Colonic mucosa (tissue), 4 donors: Measurements from ENCODE around the gene USP49. TPM values are rescaled to one million over a fixed set of nuclear protein-coding genes. Genes with fewer than 3 reads are reported as not detected.

Experiments used
- DNase-seq: peaks from one replicate; pipeline ENCODE4 v3.0.0-alpha.2; 2020
- H3K27ac ChIP-seq: fragments of 200-600 bp; one replicate; pipeline ENCODE4 v1.8.0; 2021
- H3K27me3 ChIP-seq: fragments of 200-600 bp; one replicate; pipeline ENCODE4 v1.8.0; 2021
- H3K36me3 ChIP-seq: fragments of 200-600 bp; one replicate; pipeline ENCODE4 v1.8.0; 2021
- H3K4me1 ChIP-seq: fragments of 200-600 bp; one replicate; pipeline ENCODE4 v1.8.0; 2021; ENCODE audit warnings: mild to moderate bottlenecking
- H3K4me3 ChIP-seq: fragments of 200-600 bp; one replicate; pipeline ENCODE4 v1.8.0; 2021
- H3K9ac ChIP-seq, 2 donors: one replicate each; pipeline ENCODE4 v1.7.0; 2013; ENCODE audit warnings: control low read depth in 2 of 2, low read depth in 2 of 2, low read length in 2 of 2
- H3K9me3 ChIP-seq: fragments of 200-600 bp; one replicate; pipeline ENCODE4 v1.8.0; 2021
- CTCF ChIP-seq: fragments of 200-600 bp; IDR thresholded peaks from one replicate; pipeline ENCODE4 v1.8.0; 2022; ENCODE audit warnings: antibody characterized with exemption, mild to moderate bottlenecking
- intact Hi-C: fragments of 100-400 bp; cut with DNase I; formaldehyde crosslinking; loops from one replicate; pipeline ENCODE4 v1.14.1; 2022
- total RNA-seq, 2 donors: library from RNA; stranded (reverse); fragmentation: NEBNext Ultra II Directional in 1 of 2; extraction: Animal tissue kit (Norgen Biotek cat#: 25700) in 1 of 2; gene quantifications; one replicate each; pipeline ENCODE4 v1.2.1, GENCODE V29; 2021
- donor health status: healthy.
- donor health status: DM: no; HTN: no; CAD: no.
- donor health status: DM: no; HTN: no; CAD: no.

USP49 gene
- total RNA-seq, 2 donors from 2014 or later, result 1.7 to 2.9 TPM

- Histone ChIP-seq H3K4me1 (no peaks in the 10 kb centered on the region), H3K4me3 (no peak overlapping the region), H3K9me3 (no peaks in the 10 kb centered on the region), H3K27ac (no peak overlapping the region), H3K36me3 (no peaks in the 10 kb centered on the region), H3K9ac (no peak overlapping the region), H3K27me3 (no peaks in the 10 kb centered on the region)
- TF ChIP-seq CTCF, result no peak
- DNase-seq, result no peak
- intact Hi-C loops, result no loop called here
Measured at GRCh38 chr6:41881506-41881905, 13.7 kb downstream of the USP49 start.

GRCh38 chr6:41878961-41879405, 16.2 kb downstream of the USP49 start:
- Histone ChIP-seq H3K9me3 (no peaks in the 10 kb centered on the region), H3K27ac (no peak overlapping the region), H3K27me3 (no peaks in the 10 kb centered on the region), H3K9ac (no peak overlapping the region), H3K4me1 (no peaks in the 10 kb centered on the region), H3K36me3 (no peaks in the 10 kb centered on the region), H3K4me3 (no peak overlapping the region)
- no peak for DNase-seq
- intact Hi-C loops, result no loop called here
- TF ChIP-seq CTCF, result no peak

GRCh38 chr6:41878246-41878645, 16.9 kb downstream of the USP49 start:
- no peaks in the 10 kb centered on the region for H3K9me3 ChIP-seq
- DNase-seq, result no peak
- H3K27ac ChIP-seq, result no peak overlapping the region
- no peaks in the 10 kb centered on the region for H3K4me1 ChIP-seq
- no peak overlapping the region for H3K4me3 ChIP-seq
- no peaks in the 10 kb centered on the region for H3K36me3 ChIP-seq
- intact Hi-C loops, result no loop called here
- H3K9ac ChIP-seq, result no peak overlapping the region
- no peaks in the 10 kb centered on the region for H3K27me3 ChIP-seq
- no peak for TF ChIP-seq CTCF

- H3K4me3 ChIP-seq, result no peak overlapping the region
- no peak overlapping the region for H3K27ac ChIP-seq
- H3K27me3 ChIP-seq, result no peaks in the 10 kb centered on the region
- no peak overlapping the region for H3K9ac ChIP-seq
- no peaks in the 10 kb centered on the region for H3K4me1 ChIP-seq
- no peak for TF ChIP-seq CTCF
- intact Hi-C loops, result no loop called here
- DNase-seq, result no peak
- H3K9me3 ChIP-seq, result no peaks in the 10 kb centered on the region
- no peaks in the 10 kb centered on the region for H3K36me3 ChIP-seq
Measured at GRCh38 chr6:41877051-41877680, 18.0 kb downstream of the USP49 start.

- intact Hi-C loops, result no loop called here
- H3K4me1 ChIP-seq, result no peaks in the 10 kb centered on the region
Measured at GRCh38 chr6:41874741-41875140, 20.4 kb downstream of the USP49 start.

More at GRCh38 chr6:41874741-41875140, 20.4 kb downstream of the USP49 start:
- Histone ChIP-seq H3K36me3 (no peaks in the 10 kb centered on the region), H3K4me3 (no peak overlapping the region), H3K27ac (no peak overlapping the region), H3K9me3 (no peaks in the 10 kb centered on the region), H3K27me3 (no peaks in the 10 kb centered on the region), H3K9ac (no peak overlapping the region)
- no peak for DNase-seq
- TF ChIP-seq CTCF, result no peak
